HuH-7.5 (cell line): ENCODE data around the gene TOR2A.

Source experiments
- DNase-seq: peaks from one replicate; pipeline ENCODE4 v3.0.0; 2011; ENCODE audit warnings: low spot score

TOR2A gene

DNA sequence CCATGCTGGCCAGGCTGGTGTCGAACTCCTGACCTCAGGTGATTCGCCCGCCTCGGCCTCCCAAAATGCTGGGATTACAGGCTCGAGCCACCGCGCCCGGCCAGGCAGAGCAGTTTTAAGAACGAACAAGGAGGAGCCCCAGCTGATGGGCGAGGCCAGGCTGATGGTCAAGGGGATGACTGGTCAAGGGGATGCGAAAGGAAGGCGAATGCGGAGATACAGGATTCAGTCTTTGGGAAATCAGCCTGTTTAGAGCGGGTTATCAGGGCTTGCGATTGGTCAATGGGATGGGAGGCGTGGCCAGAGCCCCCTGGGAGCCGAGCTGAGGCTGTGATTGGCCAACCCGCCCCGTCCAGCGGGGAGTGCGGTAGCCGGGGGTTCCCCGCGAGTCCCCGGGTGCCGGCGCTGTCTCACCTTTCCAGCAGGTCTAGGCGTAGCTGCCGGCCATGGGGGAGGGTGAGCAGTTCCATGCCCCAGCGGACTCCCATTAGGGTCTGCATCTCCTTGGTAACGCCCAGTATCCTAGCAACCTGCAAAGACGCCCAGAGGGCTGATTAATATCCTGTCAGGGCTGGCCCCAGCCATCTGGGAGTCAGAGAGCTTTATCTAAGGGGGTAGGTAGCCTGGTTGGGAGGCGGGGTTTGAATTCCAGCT is 7.5 kb upstream of the TOR2A start:
- peak; percentile 88 for DNase-seq

DNA sequence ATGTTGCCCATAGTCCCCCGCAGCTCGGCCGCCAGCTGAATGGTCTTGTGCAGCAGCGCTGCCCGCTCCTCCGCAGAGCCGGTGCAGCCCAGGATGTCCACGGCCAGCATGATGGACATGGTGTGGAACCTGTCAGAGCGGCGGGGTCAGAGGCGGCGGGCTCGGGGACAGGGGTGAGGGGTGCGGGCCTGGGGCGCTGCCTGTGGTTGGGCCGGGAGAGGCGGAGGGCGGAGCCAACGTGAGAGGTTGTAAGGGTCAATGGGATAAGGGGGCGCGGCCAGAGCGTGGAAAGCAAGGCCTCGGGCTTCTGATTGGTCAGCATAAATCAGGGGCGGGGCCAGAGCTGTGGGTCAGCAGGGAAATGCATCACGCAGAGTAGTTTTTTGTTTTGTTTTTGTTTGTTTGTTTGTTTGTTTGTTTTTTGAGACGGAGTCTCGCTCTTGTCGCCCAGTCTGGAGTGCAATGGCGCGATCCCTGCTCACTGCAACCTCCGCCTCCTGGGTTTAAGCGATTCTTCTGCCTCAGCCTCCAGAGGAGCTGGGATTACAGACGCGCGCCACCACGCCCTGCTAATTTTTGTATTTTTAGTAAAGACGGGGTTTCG is 6.8 kb upstream of the TOR2A start:
- peak; percentile 91 for DNase-seq

DNA sequence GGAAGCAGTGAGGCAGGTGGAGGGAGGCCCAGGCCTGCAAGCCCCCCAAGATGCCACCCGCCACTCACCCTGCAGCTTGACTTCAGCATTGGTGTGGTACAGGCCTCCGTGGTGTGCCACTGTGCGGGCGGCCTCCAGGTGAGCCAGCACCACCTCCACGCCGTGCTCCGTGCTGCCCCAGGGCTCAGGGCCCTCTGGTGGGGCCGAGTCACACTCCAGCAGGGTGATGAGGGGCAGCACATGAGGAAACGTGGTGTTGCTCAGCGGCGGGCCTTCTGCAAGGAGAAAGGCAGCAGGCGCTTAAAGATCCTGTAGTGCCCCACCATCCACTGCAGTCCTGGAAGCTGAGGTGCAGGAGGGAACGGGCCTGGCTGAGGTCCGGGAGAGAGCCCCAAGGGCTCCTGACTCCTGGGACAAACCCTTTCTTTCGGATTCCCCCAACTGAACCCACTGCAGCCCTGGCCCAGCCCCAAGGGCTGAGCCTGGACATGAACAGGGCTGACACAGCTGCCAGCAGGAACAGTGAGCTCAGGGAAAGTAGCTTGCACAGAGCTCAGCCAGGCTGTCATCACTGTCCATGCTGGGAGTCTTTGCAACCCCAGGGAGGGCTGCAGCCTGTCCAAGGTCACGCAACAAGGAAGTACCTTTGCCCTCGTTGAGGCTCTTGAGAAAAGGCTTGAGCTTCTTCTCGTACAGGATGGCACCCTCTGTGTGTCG is 4.7 kb upstream of the TOR2A start:
- no peak for DNase-seq

DNA sequence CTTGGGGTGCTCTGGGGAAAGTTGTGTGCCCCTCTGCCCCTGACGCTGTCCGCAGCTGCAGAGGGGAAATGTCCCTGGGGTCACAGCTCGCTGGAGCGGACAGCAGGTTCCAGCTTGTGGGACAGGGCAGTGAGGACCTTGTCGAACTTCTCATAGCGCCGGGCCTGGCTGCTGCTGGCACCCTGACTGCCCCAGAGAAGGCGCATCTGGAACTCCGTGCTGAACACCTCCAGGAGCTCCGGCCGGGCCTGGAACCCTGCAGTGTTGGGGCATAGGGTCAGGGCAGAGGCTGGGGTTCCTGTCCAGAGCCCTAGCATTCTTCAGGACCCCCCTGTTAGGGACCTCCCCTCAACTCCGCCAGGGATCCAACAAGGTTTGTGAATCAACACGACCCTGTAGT is 3.6 kb upstream of the TOR2A start:
- DNase-seq = no peak

DNA sequence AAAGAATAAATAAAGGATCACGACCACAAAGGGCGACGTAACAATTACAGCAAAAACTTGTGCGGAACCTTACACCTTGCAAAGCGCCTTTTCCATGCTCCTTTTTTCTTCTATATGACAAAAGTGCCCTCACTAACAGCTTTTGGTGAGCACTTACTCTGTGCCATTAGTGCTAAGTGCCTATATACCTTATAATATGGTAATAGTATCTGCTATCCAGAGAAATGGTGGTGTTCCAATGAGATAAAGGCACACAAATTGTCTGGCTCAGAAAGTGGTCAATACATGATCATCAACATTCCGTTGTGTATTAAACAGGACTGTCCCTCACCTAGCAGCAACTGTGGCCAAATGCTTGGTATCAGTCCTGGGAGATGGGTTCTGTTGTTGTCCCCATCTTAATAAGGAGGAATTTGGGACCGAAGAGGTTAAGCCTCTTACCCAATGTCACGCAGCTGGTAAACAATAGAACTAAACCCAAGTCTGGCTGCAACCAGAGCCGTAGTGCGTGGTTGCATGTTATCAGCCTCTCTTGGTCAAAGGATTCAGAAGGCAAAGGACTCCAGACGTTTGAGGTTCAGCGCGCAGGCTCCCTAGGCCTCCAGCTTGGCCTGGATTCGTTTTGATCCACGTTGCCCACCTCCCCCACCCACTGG is 564 bp upstream of the TOR2A start:
- no peak for DNase-seq

DNA sequence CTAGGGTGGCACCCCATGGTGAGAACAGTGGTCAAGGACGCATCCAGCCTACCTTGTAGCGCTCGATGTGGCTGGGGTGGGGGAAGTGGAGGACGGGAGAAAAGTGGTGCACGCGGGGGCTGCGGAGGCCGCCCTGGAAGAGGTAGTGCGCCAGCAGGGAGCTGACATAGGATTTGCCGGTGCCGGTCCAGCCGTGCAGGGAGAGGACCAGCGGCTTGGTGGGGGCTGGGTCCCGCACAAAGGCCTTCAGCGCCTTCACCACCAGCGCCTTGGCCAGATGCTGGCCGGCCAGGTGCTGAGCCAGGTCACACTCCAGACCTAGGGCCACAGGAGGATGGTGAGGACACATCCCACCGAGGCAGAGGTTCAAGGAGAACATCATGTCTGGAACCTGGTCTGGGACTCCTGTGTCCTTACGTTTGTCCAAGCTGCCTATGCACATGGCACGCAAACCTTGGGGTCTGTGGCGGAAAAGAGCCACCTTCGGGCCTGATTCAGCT is 797 bp downstream of the TOR2A start:
- DNase-seq = no peak

DNA sequence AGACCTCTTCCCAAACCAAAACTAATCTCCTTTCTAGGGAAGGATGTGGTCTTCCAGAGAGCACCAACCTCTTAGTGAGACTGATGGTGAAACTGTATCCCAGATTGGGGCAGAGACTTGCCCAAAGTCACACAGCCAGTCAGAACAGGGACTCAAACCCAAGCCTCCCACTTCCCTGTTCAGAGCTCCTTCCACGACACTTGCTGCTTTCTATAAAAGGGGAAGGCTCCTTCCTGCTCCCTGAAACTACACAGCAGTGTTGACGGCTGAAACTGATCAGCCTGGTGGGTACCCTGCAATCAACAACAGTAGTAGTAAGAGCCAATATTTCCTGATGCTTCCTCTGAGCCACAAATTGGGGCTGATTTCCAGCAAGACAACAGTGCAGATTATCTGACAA is 1.5 kb downstream of the TOR2A start:
- DNase-seq = no peak

DNA sequence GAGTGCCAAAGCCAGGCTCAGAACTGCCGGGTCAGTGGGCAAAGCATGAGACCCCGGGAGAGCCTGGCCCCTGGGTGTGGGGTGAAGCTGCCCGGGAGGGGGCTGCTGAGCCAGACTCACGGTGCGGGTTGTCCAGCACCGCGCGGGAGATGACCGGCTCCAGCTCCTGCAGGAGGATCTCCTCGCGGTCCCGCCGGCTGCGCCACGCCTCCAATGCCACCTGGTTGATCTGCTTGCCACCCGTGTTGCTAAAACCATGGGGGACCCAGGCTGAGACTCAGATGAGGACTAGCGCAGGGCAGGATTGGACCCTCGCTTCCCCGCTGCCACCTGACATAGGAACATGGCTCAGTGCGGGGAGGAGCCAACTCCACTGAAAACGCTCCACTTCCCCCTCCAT is 2.6 kb downstream of the TOR2A start:
- DNase-seq = no peak

DNA sequence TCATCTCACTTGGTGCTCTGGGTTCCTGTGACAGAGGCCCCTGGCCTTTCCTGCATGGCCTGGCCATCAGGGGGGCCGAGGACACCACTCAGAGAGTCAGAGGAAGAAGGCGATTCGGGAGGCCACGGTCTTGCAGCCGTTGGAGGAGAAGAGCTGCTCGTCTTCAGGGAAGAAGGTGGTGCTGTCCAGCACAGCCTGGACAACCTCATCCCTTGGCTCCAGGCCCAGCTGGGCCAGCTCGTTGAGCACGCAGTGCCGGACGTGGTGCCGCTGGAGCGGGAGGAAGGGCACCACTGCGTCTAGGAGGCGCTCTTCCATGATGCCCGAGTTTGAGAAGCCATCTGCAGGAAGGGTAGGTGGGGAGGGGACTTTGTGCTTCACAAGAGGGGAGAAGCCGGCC is 3.2 kb downstream of the TOR2A start:
- DNase-seq = no peak

DNA sequence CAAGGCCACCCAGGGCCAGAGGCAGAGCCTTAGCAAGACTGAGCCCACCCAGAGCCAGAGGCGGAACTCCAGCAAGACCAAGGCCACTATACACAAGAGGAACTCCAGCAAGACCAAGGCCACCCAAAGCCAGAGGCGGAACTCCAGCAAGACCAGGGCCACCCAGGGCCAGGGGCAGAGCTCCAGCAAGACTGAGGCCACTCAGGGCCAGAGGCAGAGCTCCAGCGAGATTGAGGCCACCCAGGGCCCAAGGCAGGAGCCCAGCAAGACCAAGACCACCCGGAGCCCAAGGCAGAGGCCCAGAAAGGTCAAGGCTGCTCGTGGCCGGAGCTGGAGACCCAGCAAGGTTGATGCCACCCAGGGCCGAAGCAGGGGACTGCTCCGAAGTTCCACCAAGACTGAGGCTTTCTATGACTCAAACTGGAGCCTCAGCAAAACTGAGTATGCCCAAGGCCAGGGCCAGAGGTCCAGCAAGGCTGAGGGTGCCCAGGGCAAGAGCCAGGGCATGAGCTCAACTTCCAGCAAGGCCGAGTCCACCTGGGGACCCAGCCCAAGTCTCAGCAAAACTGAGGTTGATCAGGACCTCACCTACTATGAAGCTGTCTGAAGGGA is 4.2 kb downstream of the TOR2A start:
- DNase-seq = no peak

DNA sequence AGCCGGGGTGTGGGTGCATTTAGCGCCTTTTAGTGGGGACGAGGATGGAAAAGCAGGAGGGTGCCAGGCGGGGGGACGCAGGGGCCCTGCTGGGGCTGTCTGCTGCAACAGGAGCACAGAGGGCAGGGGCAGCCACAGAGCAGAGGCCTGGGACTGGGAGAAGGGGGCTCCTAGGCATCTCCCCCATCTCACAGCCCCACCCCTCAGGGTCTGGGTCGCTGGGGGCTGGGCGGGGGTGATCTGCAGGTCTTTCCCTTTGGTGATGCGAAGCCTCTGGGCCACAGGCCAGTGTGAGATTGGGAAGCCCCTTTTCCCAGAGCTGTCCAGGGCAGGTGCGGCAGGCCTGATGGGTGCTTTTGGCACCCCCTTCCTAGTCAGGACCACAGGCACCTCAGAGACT is 4.8 kb downstream of the TOR2A start:
- DNase-seq = no peak

DNA sequence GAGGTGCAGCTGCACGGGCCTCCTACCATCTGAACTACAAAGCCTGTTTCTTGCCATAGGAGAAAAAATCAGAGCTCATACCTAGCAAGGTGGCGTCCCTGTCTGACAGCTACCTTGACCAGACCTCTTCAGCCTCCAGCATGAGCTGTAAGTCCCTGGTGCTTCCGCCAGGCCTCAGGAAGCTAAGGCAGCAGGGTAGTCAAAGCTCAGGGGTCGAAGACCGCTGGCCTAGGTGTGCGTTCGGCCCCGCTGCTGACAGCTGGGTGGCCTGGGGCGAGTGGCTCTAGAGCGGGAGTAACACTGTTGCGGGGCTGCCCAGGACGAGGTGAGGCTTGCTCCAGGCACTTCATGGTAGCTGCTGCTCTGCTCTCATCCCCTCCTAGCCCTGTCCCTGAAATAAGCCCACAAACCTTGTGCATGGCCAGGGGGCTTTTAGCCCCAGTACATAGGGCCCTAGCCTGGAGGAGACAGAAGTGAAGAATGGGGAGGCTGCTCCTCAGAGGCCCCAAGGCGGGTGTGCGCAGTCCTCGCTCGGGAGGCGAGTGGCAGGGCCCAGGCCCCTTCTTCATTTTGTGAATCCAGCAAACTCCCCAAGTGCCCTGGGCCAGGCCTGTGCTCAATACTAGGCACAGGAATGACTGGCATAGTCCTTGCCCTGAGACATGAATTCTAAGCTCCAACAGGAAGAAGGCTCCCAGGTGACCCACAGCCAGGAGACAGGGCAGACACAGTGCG is 5.4 kb downstream of the TOR2A start:
- DNase-seq = no peak

DNA sequence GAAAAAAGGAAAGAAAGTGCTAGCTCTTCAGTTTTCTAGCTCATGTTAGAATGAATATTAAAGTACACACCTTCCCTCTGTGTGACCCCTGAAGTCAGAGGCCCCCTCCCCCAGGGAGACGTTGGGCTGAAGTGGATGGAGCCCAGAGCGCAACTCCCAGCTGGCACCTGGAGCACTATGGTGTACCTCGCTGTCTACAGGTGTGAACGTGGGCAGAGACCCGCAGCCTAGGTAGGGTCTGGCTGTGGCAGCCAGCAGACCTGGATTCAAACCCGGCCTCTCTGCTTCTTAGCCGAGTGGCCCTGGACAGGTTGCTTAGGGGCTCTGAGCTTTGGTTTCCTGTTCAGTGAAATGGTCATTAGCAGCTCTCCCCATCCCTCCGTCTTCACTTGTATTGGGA is 6.3 kb downstream of the TOR2A start:
- DNase-seq = no peak

DNA sequence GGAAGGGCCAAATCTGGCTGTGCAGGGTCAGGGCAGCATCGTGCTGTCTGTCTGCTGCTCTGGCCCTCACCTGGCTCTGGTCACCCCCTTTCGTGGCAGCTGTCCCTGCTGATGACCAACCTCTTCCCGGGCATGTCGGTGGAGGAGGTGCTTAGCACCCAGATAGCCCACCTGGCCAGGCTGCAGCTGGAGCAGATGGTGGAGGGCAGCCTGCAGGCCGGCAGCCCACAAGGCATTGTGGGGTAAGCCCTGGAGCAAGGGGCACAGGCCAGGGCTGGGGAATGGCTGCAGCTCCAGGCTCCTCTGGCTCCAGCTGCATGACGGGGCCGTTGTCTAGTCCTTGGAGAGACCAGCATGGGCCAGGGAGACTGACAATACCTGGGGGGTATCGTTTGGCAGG is 8.2 kb downstream of the TOR2A start:
- DNase-seq = no peak

DNA sequence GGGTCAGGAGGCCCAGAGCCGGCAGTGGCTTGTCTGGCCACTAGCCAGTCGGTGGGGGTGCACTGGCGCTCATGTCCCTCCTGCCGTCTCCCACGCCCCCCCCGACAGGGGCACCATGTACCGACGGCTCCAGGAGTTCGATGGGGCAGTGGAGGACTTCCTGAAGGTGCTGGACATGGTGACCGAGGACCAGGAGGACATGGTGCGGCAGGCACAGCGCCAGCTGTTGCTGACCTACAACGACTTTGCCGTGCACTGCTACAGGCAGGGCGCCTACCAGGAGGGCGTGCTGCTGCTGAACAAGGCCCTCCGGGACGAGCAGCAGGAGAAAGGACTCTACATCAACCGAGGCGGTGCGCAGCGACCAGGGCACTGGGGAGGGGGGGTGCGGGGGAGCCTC is 11.1 kb downstream of the TOR2A start:
- no peak for DNase-seq

DNA sequence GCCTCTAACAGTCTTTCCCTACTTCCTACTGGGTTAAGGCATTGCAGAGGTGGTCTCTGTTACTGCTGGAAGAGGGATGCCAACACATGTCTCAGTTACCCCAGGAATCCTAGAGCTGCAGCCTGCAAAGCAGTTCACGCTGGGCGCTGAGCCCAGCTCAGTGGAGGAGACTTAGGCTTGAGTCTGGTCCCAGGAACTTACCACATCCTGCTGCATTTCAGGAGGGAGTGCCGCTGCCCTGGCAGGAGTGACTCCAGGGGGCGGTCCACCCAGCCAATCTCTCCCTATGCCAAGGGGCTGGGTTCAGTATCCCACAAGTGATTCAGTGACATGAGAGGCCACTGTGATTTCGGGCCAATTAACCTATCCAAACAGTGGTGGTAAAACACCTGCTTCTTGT is 11.7 kb downstream of the TOR2A start:
- no peak for DNase-seq

DNA sequence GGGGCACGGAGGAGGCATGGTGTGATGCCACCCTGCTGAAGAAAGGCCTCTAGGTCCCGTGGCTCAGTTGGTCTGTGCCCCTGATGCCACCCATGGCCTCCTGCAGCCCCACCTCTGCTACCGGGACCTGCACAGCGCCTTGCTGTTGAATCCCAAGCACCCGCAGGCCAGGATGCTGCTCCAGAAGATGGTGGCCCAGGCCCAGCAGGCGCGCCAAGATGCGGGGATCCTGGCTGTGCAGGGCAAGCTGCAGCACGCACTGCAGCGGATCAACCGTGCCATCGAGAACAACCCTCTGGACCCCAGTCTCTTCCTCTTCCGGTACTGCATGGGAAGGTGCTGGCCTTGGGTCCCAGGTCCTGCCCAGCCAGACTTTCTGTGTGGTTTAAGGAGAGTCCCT is 12.1 kb downstream of the TOR2A start:
- DNase-seq = no peak

DNA sequence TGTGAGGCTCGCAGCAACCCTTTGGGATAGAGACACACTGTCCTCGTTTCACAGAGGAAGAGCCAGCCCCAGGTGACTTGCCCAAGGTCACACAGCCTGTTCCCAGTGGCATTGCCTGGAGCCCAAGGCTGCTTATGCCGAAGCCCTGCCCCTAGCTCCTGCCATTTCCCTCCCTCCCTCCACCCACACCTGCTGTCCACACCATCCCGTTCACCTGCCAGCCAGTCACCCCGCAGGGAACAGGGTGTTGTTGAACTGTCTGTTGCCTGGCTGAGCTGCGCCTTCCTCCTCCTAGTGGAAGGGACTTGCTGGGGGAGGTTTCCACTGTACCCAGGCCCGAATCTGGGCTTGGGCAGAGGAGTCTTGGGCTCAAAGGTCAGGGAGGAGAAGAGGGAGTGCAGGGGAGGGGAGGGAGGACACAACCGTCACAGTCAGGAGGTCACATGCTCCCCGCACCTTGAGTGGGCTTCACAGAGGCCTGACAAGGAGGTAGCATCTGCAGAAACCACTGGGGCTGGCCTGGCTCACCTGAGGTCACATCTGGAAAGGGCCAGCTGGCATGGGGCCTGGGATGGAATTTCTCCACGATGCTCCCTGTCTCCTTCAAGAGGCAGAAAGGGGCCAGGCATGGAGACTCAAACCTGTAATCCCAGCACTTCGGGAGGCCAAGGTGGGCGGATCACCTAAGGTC is 12.9 kb downstream of the TOR2A start:
- DNase-seq = no peak

DNA sequence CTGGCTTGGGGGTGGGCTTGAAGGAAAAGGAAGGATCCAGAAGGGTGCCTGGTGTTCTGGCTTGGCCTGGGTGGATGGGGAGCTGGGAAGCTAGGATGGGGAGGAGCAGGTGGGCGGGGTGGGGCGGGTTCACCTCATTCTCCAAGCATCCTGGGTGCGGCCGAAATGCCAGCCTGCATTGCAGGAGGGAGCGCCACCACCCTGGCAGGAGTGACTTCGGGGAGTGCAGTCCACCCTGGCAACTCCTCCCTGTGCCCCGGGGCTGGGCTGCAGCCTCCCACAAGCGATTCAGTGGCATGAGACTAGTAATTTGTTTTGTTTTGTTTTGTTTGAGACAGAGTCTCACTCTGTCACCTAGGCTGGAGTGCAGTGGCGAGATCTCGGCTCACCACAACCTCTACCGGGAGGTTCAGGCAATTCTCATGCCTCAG is 13.7 kb downstream of the TOR2A start:
- DNase-seq = no peak

DNA sequence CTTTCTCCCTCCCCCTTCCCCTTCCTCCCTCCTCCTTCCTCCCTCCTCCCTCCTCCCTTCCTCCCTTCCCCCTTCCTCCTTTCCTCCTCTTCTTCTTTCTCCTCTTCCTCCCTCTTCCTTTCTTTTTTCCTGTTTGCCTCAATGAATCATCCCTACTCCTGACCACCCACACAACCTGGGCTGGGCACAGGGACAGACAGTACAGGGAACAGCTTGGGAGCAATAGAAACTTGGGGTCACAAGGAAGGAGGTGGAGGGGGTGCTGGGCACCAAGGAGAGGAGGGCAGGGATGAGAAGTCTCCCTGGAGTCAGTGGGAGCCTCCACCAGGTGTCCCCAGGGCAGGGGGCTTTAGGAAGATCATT is 14.2 kb downstream of the TOR2A start:
- DNase-seq = no peak
